ENCODE results near the gene ITPR1.

DNA sequence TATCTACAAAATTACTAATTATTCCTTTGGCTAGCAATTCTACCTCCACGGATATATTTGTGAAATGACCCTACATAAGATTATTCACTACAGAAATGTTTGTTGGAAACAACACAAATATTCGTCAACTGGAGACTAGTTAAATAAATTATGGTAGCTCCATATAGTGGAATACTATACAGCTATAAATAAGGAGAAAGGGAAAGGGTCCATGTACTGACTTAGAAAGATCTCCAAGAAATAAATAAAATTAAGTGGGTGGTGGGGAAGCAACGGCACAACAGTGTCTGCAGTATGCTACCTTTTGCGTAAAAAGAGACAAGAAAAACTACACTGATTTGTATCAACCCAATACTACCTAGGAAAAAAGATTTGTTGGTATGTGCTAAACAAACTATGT, 389.4 kb downstream of the ITPR1 start:
- TF ChIP-seq, protein P1, sequence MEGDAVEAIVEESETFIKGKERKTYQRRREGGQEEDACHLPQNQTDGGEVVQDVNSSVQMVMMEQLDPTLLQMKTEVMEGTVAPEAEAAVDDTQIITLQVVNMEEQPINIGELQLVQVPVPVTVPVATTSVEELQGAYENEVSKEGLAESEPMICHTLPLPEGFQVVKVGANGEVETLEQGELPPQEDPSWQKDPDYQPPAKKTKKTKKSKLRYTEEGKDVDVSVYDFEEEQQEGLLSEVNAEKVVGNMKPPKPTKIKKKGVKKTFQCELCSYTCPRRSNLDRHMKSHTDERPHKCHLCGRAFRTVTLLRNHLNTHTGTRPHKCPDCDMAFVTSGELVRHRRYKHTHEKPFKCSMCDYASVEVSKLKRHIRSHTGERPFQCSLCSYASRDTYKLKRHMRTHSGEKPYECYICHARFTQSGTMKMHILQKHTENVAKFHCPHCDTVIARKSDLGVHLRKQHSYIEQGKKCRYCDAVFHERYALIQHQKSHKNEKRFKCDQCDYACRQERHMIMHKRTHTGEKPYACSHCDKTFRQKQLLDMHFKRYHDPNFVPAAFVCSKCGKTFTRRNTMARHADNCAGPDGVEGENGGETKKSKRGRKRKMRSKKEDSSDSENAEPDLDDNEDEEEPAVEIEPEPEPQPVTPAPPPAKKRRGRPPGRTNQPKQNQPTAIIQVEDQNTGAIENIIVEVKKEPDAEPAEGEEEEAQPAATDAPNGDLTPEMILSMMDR (IDR thresholded peaks at IDR 0.05): no peak
- TF ChIP-seq EP300 (IDR thresholded peaks at IDR 0.05): no peak
